Nephron (organoid): Measurements from ENCODE around the gene TBC1D24.

ENCODE experiments used
- H3K27ac Mint-ChIP-seq, 3 experiments: 2 replicates each; pipeline ENCODE4 v1.8.0; 2020; ENCODE audit warnings: mixed read lengths in 3 of 3, mild to moderate bottlenecking in 2 of 3, moderate library complexity in 1 of 3
- H3K27me3 Mint-ChIP-seq: 2 replicates; pipeline ENCODE4 v1.8.0; 2021; ENCODE audit warnings: low read depth, mild to moderate bottlenecking, moderate library complexity, mixed read lengths
- H3K36me3 Mint-ChIP-seq: 2 replicates; pipeline ENCODE4 v1.8.0; 2020; ENCODE audit warnings: low read depth, mixed read lengths
- H3K4me1 Mint-ChIP-seq: 2 replicates; pipeline ENCODE4 v1.8.0; 2020; ENCODE audit warnings: mixed read lengths
- H3K4me3 Mint-ChIP-seq, 3 experiments: 2 replicates each; pipeline ENCODE4 v1.8.0; 2020; ENCODE audit warnings: mild to moderate bottlenecking in 3 of 3, mixed read lengths in 3 of 3, moderate library complexity in 2 of 3
- H3K9me3 Mint-ChIP-seq: 2 replicates; pipeline ENCODE4 v1.8.0; 2020; ENCODE audit warnings: mixed read lengths
- CTCF ChIP-seq, 3 experiments: fragments of 200-600 bp; sonication (generic); IDR thresholded peaks; one replicate each; pipeline ENCODE4 v1.5.0; 2021; ENCODE audit warnings: antibody characterized with exemption in 3 of 3; ENCODE audit not compliant: unreplicated experiment in 3 of 3

TBC1D24 gene

GRCh38 chr16:2474877-2475412 lies at the start of gene TBC1D24:
TBC1D24 (plus strand) TSS chr16:2475127; CDS start chr16:2496149, 21,022 bp downstream.
- TF ChIP-seq CTCF (IDR thresholded peaks at IDR 0.05; ENCODE audit: unreplicated experiment in 3 of 3) = no peak
- H3K27ac Mint-ChIP-seq = peak within 1 kb of the TSS in 1 of 3 experiments; percentile 72
- peaks cover 33% of the 10 kb centered on the region for H3K4me1 Mint-ChIP-seq
- H3K27me3 Mint-ChIP-seq = peaks cover 9% of the 10 kb centered on the region
- H3K4me3 Mint-ChIP-seq = peak within 1 kb of the TSS; percentile 77 to 85 (median 85)
- no peaks in the 10 kb centered on the region for H3K9me3 Mint-ChIP-seq
- H3K36me3 Mint-ChIP-seq = no peaks in the 10 kb centered on the region

- no peak for TF ChIP-seq CTCF (IDR thresholded peaks at IDR 0.05; ENCODE audit: unreplicated experiment in 3 of 3)
- no peak overlapping the region for H3K27ac Mint-ChIP-seq
- peak overlapping the region in 2 of 3 experiments; percentile 26 to 56 for H3K4me3 Mint-ChIP-seq
- H3K27me3 Mint-ChIP-seq = peaks cover 4% of the 10 kb centered on the region
- no peaks in the 10 kb centered on the region for H3K9me3 Mint-ChIP-seq
- H3K4me1 Mint-ChIP-seq = peaks cover 17% of the 10 kb centered on the region
- no peaks in the 10 kb centered on the region for H3K36me3 Mint-ChIP-seq
Measured at GRCh38 chr16:2425825-2426430, 49.0 kb upstream of the TBC1D24 start.

GRCh38 chr16:2426941-2427361 lies 48.0 kb upstream of the TBC1D24 start:
- no peak for TF ChIP-seq CTCF (IDR thresholded peaks at IDR 0.05; ENCODE audit: unreplicated experiment in 3 of 3)
- H3K4me1 Mint-ChIP-seq = peaks cover 18% of the 10 kb centered on the region

GRCh38 chr16:2427526-2427925 lies 47.4 kb upstream of the TBC1D24 start:
- Mint-ChIP-seq H3K27me3 (no peaks in the 10 kb centered on the region), H3K9me3 (no peaks in the 10 kb centered on the region), H3K27ac (peak overlapping the region in 1 of 3 experiments; percentile 73), H3K36me3 (peaks cover 2% of the 10 kb centered on the region), H3K4me3 (peak overlapping the region; percentile 78 to 92 (median 91)), H3K4me1 (peaks cover 18% of the 10 kb centered on the region)
- TF ChIP-seq CTCF (IDR thresholded peaks at IDR 0.05; ENCODE audit: unreplicated experiment in 3 of 3) = no peak

More at GRCh38 chr16:2426941-2427361, 48.0 kb upstream of the TBC1D24 start:
- Mint-ChIP-seq H3K27ac (no peak overlapping the region), H3K36me3 (no peaks in the 10 kb centered on the region), H3K27me3 (no peaks in the 10 kb centered on the region), H3K9me3 (no peaks in the 10 kb centered on the region), H3K4me3 (peak overlapping the region; percentile 78 to 92 (median 91))

- H3K4me1 Mint-ChIP-seq = peaks cover 18% of the 10 kb centered on the region
- no peaks in the 10 kb centered on the region for H3K27me3 Mint-ChIP-seq
- peak overlapping the region; percentile 87 to 92 (median 91) for H3K4me3 Mint-ChIP-seq
- no peaks in the 10 kb centered on the region for H3K9me3 Mint-ChIP-seq
- peaks cover 9% of the 10 kb centered on the region for H3K36me3 Mint-ChIP-seq
- peak in 1 of 3 experiments; percentile 17 for TF ChIP-seq CTCF (IDR thresholded peaks at IDR 0.05; ENCODE audit: unreplicated experiment in 3 of 3)
- peak overlapping the region in 2 of 3 experiments; percentile 62 to 73 for H3K27ac Mint-ChIP-seq
Measured at GRCh38 chr16:2428051-2428783, 46.7 kb upstream of the TBC1D24 start.
